OCI-LY1 (cell line): ENCODE data around the gene PDZRN3.

Experiments
- H2AFZ ChIP-seq: fragments of 200-600 bp; sonication (generic), shearing (Covaris generic); 2 replicates; pipeline ENCODE4 v1.6.0; 2014; ENCODE audit warnings: antibody characterized with exemption, mild to moderate bottlenecking, low read length
- H3F3A ChIP-seq: fragments of 200-600 bp; sonication (generic), shearing (Covaris generic); 2 replicates; pipeline ENCODE4 v1.6.0; 2014; ENCODE audit warnings: mild to moderate bottlenecking, antibody characterized with exemption, low read length, moderate library complexity; ENCODE audit not compliant: insufficient read depth
- H3K27ac ChIP-seq: fragments of 200-600 bp; sonication (generic); 2 replicates; pipeline ENCODE4 v1.5.1; 2014; ENCODE audit warnings: low read length, mixed run types, mild to moderate bottlenecking, low read depth; ENCODE audit not compliant: poor library complexity, severe bottlenecking
- H3K27me3 ChIP-seq: fragments of 200-600 bp; sonication (generic); 2 replicates; pipeline ENCODE4 v1.6.0; 2014; ENCODE audit warnings: antibody characterized with exemption, mild to moderate bottlenecking, low read length, moderate library complexity; ENCODE audit not compliant: insufficient read depth
- H3K36me3 ChIP-seq: fragments of 200-600 bp; sonication (generic); 2 replicates; pipeline ENCODE4 v1.6.1; 2014; ENCODE audit warnings: mild to moderate bottlenecking, antibody characterized with exemption, low read length, moderate library complexity, mixed read lengths; ENCODE audit not compliant: insufficient read depth
- H3K4me1 ChIP-seq: fragments of 200-600 bp; sonication (generic); 2 replicates; pipeline ENCODE4 v1.5.1; 2014; ENCODE audit warnings: mild to moderate bottlenecking, low read length, moderate library complexity; ENCODE audit not compliant: insufficient read depth, severe bottlenecking
- H3K4me2 ChIP-seq: fragments of 200-600 bp; sonication (generic), shearing (Covaris generic); 2 replicates; pipeline ENCODE4 v1.6.1; 2014; ENCODE audit warnings: low read length
- H3K4me3 ChIP-seq: fragments of 200-600 bp; sonication (generic); 2 replicates; pipeline ENCODE4 v1.5.1; 2014; ENCODE audit warnings: low read length, low read depth, mild to moderate bottlenecking, mixed read lengths; ENCODE audit not compliant: poor library complexity, severe bottlenecking
- H3K79me2 ChIP-seq: fragments of 200-600 bp; shearing (Covaris generic); 2 replicates; pipeline ENCODE4 v1.6.1; 2016; ENCODE audit warnings: mixed run types, low read length, mixed read lengths; ENCODE audit not compliant: insufficient read depth
- H3K9ac ChIP-seq: fragments of 200-600 bp; sonication (generic), shearing (Covaris generic); 2 replicates; pipeline ENCODE4 v1.6.1; 2014; ENCODE audit warnings: mild to moderate bottlenecking, low read length, mixed read lengths
- H3K9me2 ChIP-seq: fragments of 200-600 bp; sonication (generic), shearing (Covaris generic); 2 replicates; pipeline ENCODE4 v1.6.1; 2014; ENCODE audit warnings: low read depth, mild to moderate bottlenecking, low read length, mixed read lengths
- H3K9me3 ChIP-seq: fragments of 200-600 bp; shearing (Covaris generic); 2 replicates; pipeline ENCODE4 v1.6.1; 2014; ENCODE audit warnings: low read length, mixed read lengths
- H4K20me1 ChIP-seq: fragments of 200-600 bp; sonication (generic), shearing (Covaris generic); 2 replicates; pipeline ENCODE4 v1.6.0; 2016; ENCODE audit warnings: mild to moderate bottlenecking, low read length; ENCODE audit not compliant: insufficient read depth
- EZH2 ChIP-seq: fragments of 200-600 bp; sonication (generic), shearing (Covaris generic); IDR thresholded peaks from 2 replicates; pipeline ENCODE4 v1.8.0; 2017; ENCODE audit warnings: borderline replicate concordance, mixed run types, mild to moderate bottlenecking, antibody characterized with exemption, low read length, moderate library complexity, mixed read lengths
- TF ChIP-seq, protein P1 (sequence below): fragments of 200-600 bp; sonication (generic), shearing (Covaris generic); IDR thresholded peaks from 2 replicates; pipeline ENCODE4 v1.5.1; 2017; ENCODE audit warnings: mild to moderate bottlenecking, antibody characterized with exemption, low read length, moderate library complexity, mixed read lengths

The PDZRN3 gene

DNA sequence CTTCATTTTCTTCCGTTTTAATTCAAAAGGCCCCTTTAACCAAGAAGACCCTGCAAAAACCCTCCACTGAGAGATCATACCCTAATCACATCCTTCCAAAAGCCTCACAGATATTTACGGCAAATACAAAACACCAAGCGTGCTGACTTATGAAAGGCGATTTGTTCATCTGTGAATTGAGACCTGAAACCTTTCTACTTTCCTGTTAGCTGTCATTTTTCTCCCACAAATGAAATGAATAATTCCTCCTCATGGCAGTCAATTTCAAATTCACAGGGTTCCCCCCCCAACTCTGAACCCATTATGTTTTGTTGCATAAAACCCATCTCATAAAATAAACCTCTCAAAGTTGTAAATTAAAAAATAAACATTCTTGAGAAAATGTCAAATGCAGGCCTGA is 149.6 kb downstream of the PDZRN3 start:
- no peak overlapping the region for H3K4me3 ChIP-seq
- H3K4me2 ChIP-seq = no peak overlapping the region
- H3K9me2 ChIP-seq = no peaks in the 10 kb centered on the region
- no peaks in the 10 kb centered on the region for H3K36me3 ChIP-seq
- H3K4me1 ChIP-seq = no peaks in the 10 kb centered on the region
- H3K79me2 ChIP-seq = no peaks in the 10 kb centered on the region
- no peaks in the 10 kb centered on the region for H4K20me1 ChIP-seq
- no peaks in the 10 kb centered on the region for H3K9me3 ChIP-seq
- no peak overlapping the region for H3K27ac ChIP-seq
- TF ChIP-seq, protein P1, sequence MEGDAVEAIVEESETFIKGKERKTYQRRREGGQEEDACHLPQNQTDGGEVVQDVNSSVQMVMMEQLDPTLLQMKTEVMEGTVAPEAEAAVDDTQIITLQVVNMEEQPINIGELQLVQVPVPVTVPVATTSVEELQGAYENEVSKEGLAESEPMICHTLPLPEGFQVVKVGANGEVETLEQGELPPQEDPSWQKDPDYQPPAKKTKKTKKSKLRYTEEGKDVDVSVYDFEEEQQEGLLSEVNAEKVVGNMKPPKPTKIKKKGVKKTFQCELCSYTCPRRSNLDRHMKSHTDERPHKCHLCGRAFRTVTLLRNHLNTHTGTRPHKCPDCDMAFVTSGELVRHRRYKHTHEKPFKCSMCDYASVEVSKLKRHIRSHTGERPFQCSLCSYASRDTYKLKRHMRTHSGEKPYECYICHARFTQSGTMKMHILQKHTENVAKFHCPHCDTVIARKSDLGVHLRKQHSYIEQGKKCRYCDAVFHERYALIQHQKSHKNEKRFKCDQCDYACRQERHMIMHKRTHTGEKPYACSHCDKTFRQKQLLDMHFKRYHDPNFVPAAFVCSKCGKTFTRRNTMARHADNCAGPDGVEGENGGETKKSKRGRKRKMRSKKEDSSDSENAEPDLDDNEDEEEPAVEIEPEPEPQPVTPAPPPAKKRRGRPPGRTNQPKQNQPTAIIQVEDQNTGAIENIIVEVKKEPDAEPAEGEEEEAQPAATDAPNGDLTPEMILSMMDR = no peak
- TF ChIP-seq EZH2 = no peak
- H3K27me3 ChIP-seq = no peaks in the 10 kb centered on the region; the same call in 1 of the 2 replicates
- no peaks in the 10 kb centered on the region for H3F3A ChIP-seq
- H3K9ac ChIP-seq = no peak overlapping the region
- H2AFZ ChIP-seq = no peak overlapping the region

DNA sequence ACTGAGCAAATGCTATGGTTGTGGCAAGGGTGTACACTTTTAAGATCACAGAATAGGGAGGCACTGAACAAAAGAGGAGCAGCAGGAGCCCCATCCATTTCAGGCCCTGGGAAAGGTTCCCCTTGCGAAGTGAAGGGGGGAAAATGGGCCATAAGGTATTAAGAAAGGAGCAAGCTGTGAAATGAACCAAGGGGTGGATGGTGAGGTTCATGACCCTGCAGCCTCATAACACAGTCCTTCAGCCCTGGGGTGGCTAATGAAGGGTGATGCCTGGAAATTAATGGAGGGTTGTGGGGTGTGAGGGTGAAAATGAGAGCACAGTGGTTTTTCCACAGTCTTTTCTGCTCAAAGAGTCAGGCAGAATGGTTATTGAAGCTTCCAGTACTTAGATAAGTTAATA is 150.1 kb downstream of the PDZRN3 start:
- TF ChIP-seq, protein P1 = no peak
- TF ChIP-seq EZH2 = no peak
- Histone ChIP-seq H3K27me3 (peaks cover 3% of the 10 kb centered on the region; the same call in 1 of the 2 replicates), H3K36me3 (no peaks in the 10 kb centered on the region), H3K4me1 (no peaks in the 10 kb centered on the region), H3K27ac (no peak overlapping the region), H2AFZ (no peak overlapping the region), H4K20me1 (no peaks in the 10 kb centered on the region), H3K79me2 (no peaks in the 10 kb centered on the region), H3K4me2 (no peak overlapping the region), H3F3A (no peaks in the 10 kb centered on the region), H3K4me3 (no peak overlapping the region), H3K9me2 (no peaks in the 10 kb centered on the region), H3K9ac (no peak overlapping the region), H3K9me3 (no peaks in the 10 kb centered on the region)

DNA sequence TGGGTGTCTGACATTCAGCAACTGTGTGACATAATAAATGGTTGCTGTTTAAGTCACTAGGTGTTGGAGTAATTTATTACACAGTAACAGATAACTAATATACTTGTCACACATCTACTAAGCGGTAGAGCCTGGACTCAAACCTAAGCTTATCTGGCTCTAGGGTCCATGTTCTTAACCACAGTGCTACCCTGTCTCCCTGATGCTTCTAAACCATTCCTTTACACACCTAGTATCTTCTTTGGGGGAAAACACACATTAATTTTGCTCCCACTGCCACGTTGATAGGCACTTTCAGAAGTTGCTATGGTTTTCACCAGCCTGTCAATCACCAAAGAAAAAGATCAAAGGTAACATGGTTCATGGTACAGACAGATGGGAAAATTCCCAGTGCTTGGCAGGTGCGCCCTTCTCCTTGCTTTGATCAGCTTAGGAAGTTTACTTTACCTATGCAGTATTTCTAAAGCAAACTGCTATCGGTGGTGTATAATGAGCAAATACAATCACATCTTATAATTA is 150.8 kb downstream of the PDZRN3 start:
- TF ChIP-seq EZH2 = no peak
- TF ChIP-seq, protein P1 = no peak
- H2AFZ ChIP-seq = no peak overlapping the region
- no peaks in the 10 kb centered on the region for H3K4me1 ChIP-seq
- H3K4me3 ChIP-seq = no peak overlapping the region
- H3K36me3 ChIP-seq = no peaks in the 10 kb centered on the region
- no peaks in the 10 kb centered on the region for H3F3A ChIP-seq
- H4K20me1 ChIP-seq = no peaks in the 10 kb centered on the region
- H3K9me3 ChIP-seq = no peaks in the 10 kb centered on the region
- no peaks in the 10 kb centered on the region for H3K9me2 ChIP-seq
- no peak overlapping the region for H3K4me2 ChIP-seq
- H3K27ac ChIP-seq = no peak overlapping the region
- H3K27me3 ChIP-seq = peaks cover 4% of the 10 kb centered on the region; the same call in 1 of the 2 replicates
- no peak overlapping the region for H3K9ac ChIP-seq
- H3K79me2 ChIP-seq = no peaks in the 10 kb centered on the region
